ENCODE measurements around the gene RBM10. TPM values are rescaled to one million over a fixed set of nuclear protein-coding genes. Genes with fewer than 3 reads are reported as not detected.

RBM10 gene
- total and polyA plus RNA-seq, 2 experiments from 2014 or later, result 26.4 to 29.2 TPM

- H3K4me1 ChIP-seq (ENCODE audit: insufficient read depth), result peaks cover 43% of the 10 kb centered on the region
- no peak overlapping the region for H3K4me3 ChIP-seq
- H2AFZ ChIP-seq, result no peak overlapping the region
- H3K9me2 ChIP-seq (replicated peaks; ENCODE audit: insufficient read depth), result no peaks in the 10 kb centered on the region
- H3K27me3 ChIP-seq, result no peaks in the 10 kb centered on the region
- TF ChIP-seq, protein P1, sequence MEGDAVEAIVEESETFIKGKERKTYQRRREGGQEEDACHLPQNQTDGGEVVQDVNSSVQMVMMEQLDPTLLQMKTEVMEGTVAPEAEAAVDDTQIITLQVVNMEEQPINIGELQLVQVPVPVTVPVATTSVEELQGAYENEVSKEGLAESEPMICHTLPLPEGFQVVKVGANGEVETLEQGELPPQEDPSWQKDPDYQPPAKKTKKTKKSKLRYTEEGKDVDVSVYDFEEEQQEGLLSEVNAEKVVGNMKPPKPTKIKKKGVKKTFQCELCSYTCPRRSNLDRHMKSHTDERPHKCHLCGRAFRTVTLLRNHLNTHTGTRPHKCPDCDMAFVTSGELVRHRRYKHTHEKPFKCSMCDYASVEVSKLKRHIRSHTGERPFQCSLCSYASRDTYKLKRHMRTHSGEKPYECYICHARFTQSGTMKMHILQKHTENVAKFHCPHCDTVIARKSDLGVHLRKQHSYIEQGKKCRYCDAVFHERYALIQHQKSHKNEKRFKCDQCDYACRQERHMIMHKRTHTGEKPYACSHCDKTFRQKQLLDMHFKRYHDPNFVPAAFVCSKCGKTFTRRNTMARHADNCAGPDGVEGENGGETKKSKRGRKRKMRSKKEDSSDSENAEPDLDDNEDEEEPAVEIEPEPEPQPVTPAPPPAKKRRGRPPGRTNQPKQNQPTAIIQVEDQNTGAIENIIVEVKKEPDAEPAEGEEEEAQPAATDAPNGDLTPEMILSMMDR (IDR thresholded peaks at IDR 0.05; ENCODE audit: poor library complexity), result no peak
- TF ChIP-seq EZH2 (IDR thresholded peaks at IDR 0.05; ENCODE audit: borderline replicate concordance), result no peak
- no peak for TF ChIP-seq EZH2phosphoT487 (IDR thresholded peaks at IDR 0.05; ENCODE audit: low read depth, severe bottlenecking, unreplicated experiment)
- H3K9me3 ChIP-seq (ENCODE audit: low read depth), result no peaks in the 10 kb centered on the region
- H4K20me1 ChIP-seq (ENCODE audit: insufficient read depth, poor library complexity, severe bottlenecking), result peaks cover 47% of the 10 kb centered on the region
- no peak overlapping the region for H3K27ac ChIP-seq
- DNase-seq (ENCODE audit: low spot score), result no peak
- H3K36me3 ChIP-seq (replicated peaks; ENCODE audit: insufficient read depth, low read depth), result no peaks in the 10 kb centered on the region
- H3K4me2 ChIP-seq, result peak overlapping the region; percentile 95
- WGBS (ENCODE audit: low lambda C conversion rate, missing lambda C conversion rate), result 73% methylated on average over 10 of the region's 10 CpGs
- peaks cover 84% of the 10 kb centered on the region for H3K79me2 ChIP-seq
These were observed 53.1 kb downstream of the RBM10 start for GRCh38 chrX:47198026-47198686.

DNA sequence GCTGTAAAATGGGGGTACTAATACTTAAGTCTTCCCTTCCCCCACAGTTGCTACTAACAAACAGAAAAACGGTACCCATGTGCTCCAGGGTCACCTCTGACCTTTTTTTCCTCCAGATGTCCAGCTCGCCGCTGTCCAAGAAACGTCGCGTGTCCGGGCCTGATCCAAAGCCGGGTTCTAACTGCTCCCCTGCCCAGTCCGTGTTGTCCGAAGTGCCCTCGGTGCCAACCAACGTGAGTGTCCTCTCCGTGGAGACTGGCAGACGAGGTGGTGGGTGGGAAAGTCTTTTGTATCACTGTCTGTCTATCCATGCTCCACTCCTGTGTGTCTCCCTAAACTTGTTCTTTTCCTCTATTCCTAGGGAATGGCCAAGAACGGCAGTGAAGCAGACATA is 53.7 kb downstream of the RBM10 start:
- Histone ChIP-seq H2AFZ (no peak overlapping the region), H3K4me2 (peak overlapping the region; percentile 95), H3K9me2 (replicated peaks; ENCODE audit: insufficient read depth) (no peaks in the 10 kb centered on the region), H3K4me1 (ENCODE audit: insufficient read depth) (peaks cover 43% of the 10 kb centered on the region), H3K9me3 (ENCODE audit: low read depth) (no peaks in the 10 kb centered on the region), H4K20me1 (ENCODE audit: insufficient read depth, poor library complexity, severe bottlenecking) (peaks cover 47% of the 10 kb centered on the region), H3K79me2 (peaks cover 84% of the 10 kb centered on the region), H3K27me3 (no peaks in the 10 kb centered on the region), H3K27ac (no peak overlapping the region), H3K4me3 (no peak overlapping the region), H3K36me3 (replicated peaks; ENCODE audit: insufficient read depth, low read depth) (no peaks in the 10 kb centered on the region)
- DNase-seq (ENCODE audit: low spot score), result no peak
- no peak for TF ChIP-seq EZH2 (IDR thresholded peaks at IDR 0.05; ENCODE audit: borderline replicate concordance)
- TF ChIP-seq, protein P1 (IDR thresholded peaks at IDR 0.05; ENCODE audit: poor library complexity), result no peak
- TF ChIP-seq EZH2phosphoT487 (IDR thresholded peaks at IDR 0.05; ENCODE audit: low read depth, severe bottlenecking, unreplicated experiment), result no peak
- 94% methylated on average over 15 of the region's 15 CpGs for WGBS (ENCODE audit: low lambda C conversion rate, missing lambda C conversion rate)

- H3K79me2 ChIP-seq, result peaks cover 79% of the 10 kb centered on the region
- no peak overlapping the region for H2AFZ ChIP-seq
- TF ChIP-seq, protein P1 (IDR thresholded peaks at IDR 0.05; ENCODE audit: poor library complexity), result no peak
- TF ChIP-seq EZH2 (IDR thresholded peaks at IDR 0.05; ENCODE audit: borderline replicate concordance), result no peak
- TF ChIP-seq EZH2phosphoT487 (IDR thresholded peaks at IDR 0.05; ENCODE audit: low read depth, severe bottlenecking, unreplicated experiment), result no peak
- no peak for DNase-seq (ENCODE audit: low spot score)
- no peaks in the 10 kb centered on the region for H3K36me3 ChIP-seq (replicated peaks; ENCODE audit: insufficient read depth, low read depth)
- H3K9me3 ChIP-seq (ENCODE audit: low read depth), result no peaks in the 10 kb centered on the region
- no peaks in the 10 kb centered on the region for H3K27me3 ChIP-seq
- 96% methylated on average over 10 of the region's 10 CpGs for WGBS (ENCODE audit: low lambda C conversion rate, missing lambda C conversion rate)
- H3K27ac ChIP-seq, result no peak overlapping the region
- H3K4me1 ChIP-seq (ENCODE audit: insufficient read depth), result peaks cover 43% of the 10 kb centered on the region
- peaks cover 47% of the 10 kb centered on the region for H4K20me1 ChIP-seq (ENCODE audit: insufficient read depth, poor library complexity, severe bottlenecking)
- H3K4me2 ChIP-seq, result no peak overlapping the region
- H3K9me2 ChIP-seq (replicated peaks; ENCODE audit: insufficient read depth), result no peaks in the 10 kb centered on the region
- H3K4me3 ChIP-seq, result no peak overlapping the region
These were observed 54.3 kb downstream of the RBM10 start for GRCh38 chrX:47199286-47199685.

All from hepatocyte (in vitro differentiated cells).